ENCODE data around the gene TET3. TPM values are rescaled to one million over a fixed set of nuclear protein-coding genes. Genes with fewer than 3 reads are reported as not detected.
A peak's percentile ranks its signal among the peaks of the same experiment; 100 is the strongest.

TET3 gene
- total RNA-seq, 1 experiment from 2014 or later: 6.1 TPM

DNA sequence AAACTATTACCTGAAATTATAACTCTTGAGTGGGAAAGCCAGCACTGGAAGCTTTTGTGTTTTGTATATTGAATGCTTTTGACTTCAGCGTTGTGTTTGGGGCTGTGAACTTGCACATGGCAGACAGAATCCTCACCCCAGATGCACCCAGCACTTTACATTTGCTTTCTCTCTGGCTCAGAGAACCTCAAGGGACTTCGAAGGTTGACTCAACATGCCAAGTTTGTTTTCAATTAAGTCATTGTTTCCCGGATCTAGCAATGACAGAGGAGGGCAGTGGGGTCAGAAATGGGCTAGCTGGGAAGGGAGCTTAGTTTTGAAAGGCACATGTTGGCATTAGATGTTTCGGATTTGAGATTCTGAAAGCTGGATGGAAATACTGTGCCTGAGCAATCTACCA, 22.4 kb downstream of the TET3 start:
- no peak overlapping the region for H3K9ac ChIP-seq (ENCODE audit: low read length)
- no peak overlapping the region for H3K4me3 ChIP-seq (ENCODE audit: low read length)
- H3K79me2 ChIP-seq (ENCODE audit: low read length): peaks cover 77% of the 10 kb centered on the region
- H4K20me1 ChIP-seq (ENCODE audit: low read length): peaks cover 21% of the 10 kb centered on the region
- intact Hi-C loops (cut with micrococcal nuclease): no loop called here
- ChIA-PET CTCF (no interaction called here), POLR2A (ENCODE audit: unreplicated experiment) (no interaction called here)
- H3K27me3 ChIP-seq (ENCODE audit: low read length): no peaks in the 10 kb centered on the region
- no peaks in the 10 kb centered on the region for H3F3A ChIP-seq (ENCODE audit: low read length, unreplicated experiment)
- no peaks in the 10 kb centered on the region for H3K9me3 ChIP-seq (ENCODE audit: low read length)
- H3K36me3 ChIP-seq (ENCODE audit: low read depth, low read length): no peaks in the 10 kb centered on the region
- DNase-seq (no peak), ATAC-seq (no peak)
- H3K9me2 ChIP-seq (replicated peaks; ENCODE audit: low read length): no peaks in the 10 kb centered on the region
- no peak overlapping the region for H2AFZ ChIP-seq (ENCODE audit: low read length)
- no peak overlapping the region for H3K27ac ChIP-seq (ENCODE audit: low read length)
- no peak overlapping the region for H3K4me2 ChIP-seq (ENCODE audit: low read length)
- peaks cover 28% of the 10 kb centered on the region for H3K4me1 ChIP-seq (ENCODE audit: insufficient read depth, low read length)
- no TSS peak for BruUV-seq (replicated peaks)
- TF ChIP-seq, protein P1, sequence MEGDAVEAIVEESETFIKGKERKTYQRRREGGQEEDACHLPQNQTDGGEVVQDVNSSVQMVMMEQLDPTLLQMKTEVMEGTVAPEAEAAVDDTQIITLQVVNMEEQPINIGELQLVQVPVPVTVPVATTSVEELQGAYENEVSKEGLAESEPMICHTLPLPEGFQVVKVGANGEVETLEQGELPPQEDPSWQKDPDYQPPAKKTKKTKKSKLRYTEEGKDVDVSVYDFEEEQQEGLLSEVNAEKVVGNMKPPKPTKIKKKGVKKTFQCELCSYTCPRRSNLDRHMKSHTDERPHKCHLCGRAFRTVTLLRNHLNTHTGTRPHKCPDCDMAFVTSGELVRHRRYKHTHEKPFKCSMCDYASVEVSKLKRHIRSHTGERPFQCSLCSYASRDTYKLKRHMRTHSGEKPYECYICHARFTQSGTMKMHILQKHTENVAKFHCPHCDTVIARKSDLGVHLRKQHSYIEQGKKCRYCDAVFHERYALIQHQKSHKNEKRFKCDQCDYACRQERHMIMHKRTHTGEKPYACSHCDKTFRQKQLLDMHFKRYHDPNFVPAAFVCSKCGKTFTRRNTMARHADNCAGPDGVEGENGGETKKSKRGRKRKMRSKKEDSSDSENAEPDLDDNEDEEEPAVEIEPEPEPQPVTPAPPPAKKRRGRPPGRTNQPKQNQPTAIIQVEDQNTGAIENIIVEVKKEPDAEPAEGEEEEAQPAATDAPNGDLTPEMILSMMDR (conservative IDR thresholded peaks at IDR 0.05; ENCODE audit: low read depth, low read length): no peak
- TF ChIP-seq EZH2 (IDR thresholded peaks at IDR 0.05; ENCODE audit: low read length, unreplicated experiment): no peak
- TF ChIP-seq EZH2phosphoT487 (IDR thresholded peaks at IDR 0.05; ENCODE audit: borderline replicate concordance, low read length): no peak

DNA sequence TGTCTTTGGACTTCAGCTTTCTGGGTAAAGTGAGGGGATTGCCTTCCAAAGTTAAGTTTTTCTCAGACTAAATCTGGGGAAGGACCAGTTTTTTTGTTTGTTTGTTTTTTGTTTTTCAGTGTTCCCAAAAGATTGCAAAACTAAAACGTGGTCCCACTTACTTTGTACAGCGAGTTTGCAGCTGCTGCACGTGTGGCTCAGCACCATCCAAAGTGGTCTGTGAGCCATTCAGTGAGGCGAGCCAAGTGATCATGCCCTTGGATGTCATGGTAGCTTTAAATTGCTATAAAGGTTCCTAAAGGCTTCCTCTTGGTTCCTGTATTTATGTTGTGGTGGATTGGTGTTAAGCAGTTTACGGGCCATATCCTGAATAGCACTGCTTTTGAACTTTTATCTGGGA, 23.0 kb downstream of the TET3 start:
- no peak overlapping the region for H3K4me3 ChIP-seq (ENCODE audit: low read length)
- H3K79me2 ChIP-seq (ENCODE audit: low read length): peaks cover 83% of the 10 kb centered on the region
- no peak for TF ChIP-seq EZH2 (IDR thresholded peaks at IDR 0.05; ENCODE audit: low read length, unreplicated experiment)
- TF ChIP-seq, protein P1 (conservative IDR thresholded peaks at IDR 0.05; ENCODE audit: low read depth, low read length): no peak
- no peak for TF ChIP-seq EZH2phosphoT487 (IDR thresholded peaks at IDR 0.05; ENCODE audit: borderline replicate concordance, low read length)
- H3K27me3 ChIP-seq (ENCODE audit: low read length): no peaks in the 10 kb centered on the region
- no peaks in the 10 kb centered on the region for H3F3A ChIP-seq (ENCODE audit: low read length, unreplicated experiment)
- no peak overlapping the region for H3K4me2 ChIP-seq (ENCODE audit: low read length)
- POLR2A ChIA-PET (ENCODE audit: unreplicated experiment): no interaction called here
- H3K4me1 ChIP-seq (ENCODE audit: insufficient read depth, low read length): peaks cover 28% of the 10 kb centered on the region
- no peak for DNase-seq
- no peak overlapping the region for H2AFZ ChIP-seq (ENCODE audit: low read length)
- CTCF ChIA-PET: no interaction called here
- peaks cover 20% of the 10 kb centered on the region for H4K20me1 ChIP-seq (ENCODE audit: low read length)
- no peak overlapping the region for H3K9ac ChIP-seq (ENCODE audit: low read length)
- H3K9me3 ChIP-seq (ENCODE audit: low read length): no peaks in the 10 kb centered on the region
- no peak overlapping the region for H3K27ac ChIP-seq (ENCODE audit: low read length)
- no peak for ATAC-seq
- no peaks in the 10 kb centered on the region for H3K36me3 ChIP-seq (ENCODE audit: low read depth, low read length)
- intact Hi-C loops (cut with micrococcal nuclease): no loop called here
- BruUV-seq (replicated peaks): no TSS peak
- no peaks in the 10 kb centered on the region for H3K9me2 ChIP-seq (replicated peaks; ENCODE audit: low read length)

DNA sequence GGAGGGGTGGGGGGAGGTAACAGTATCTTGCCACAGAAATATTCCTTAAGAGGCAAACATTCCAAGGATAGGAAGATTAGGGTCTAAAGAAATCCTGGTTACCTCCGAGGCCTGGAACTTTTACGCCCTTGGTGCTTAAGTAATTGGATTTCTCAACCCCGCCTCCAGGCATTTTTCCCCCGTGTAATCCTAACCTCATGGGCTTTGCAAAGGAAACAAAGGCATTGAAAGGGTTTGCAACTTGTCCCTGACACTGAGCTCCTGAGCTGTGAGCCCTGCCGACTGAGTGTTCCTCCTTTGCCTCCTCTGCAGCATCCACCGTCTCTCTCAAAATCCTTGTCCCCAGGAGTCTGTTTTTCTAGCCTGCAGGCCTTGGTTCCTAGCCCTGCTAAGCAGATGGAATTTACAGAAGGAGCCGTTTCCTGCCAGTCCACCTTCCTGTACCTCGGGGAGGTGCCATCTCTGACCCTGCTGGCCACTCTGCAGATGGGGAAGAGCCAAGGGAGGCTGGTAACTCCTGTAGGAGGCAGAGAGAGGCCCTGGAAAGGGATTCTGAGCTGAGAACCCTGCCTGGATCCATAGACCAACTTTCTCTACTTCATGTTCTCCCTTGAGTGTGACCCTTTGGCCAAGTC, 24.2 kb downstream of the TET3 start:
- H2AFZ ChIP-seq (ENCODE audit: low read length): no peak overlapping the region
- no peak for TF ChIP-seq EZH2phosphoT487 (IDR thresholded peaks at IDR 0.05; ENCODE audit: borderline replicate concordance, low read length)
- TF ChIP-seq, protein P1 (conservative IDR thresholded peaks at IDR 0.05; ENCODE audit: low read depth, low read length): no peak
- no peak for TF ChIP-seq EZH2 (IDR thresholded peaks at IDR 0.05; ENCODE audit: low read length, unreplicated experiment)
- H3K79me2 ChIP-seq (ENCODE audit: low read length): peaks cover 80% of the 10 kb centered on the region
- no peaks in the 10 kb centered on the region for H3K9me3 ChIP-seq (ENCODE audit: low read length)
- peaks cover 19% of the 10 kb centered on the region for H3K4me1 ChIP-seq (ENCODE audit: insufficient read depth, low read length)
- no peak overlapping the region for H3K27ac ChIP-seq (ENCODE audit: low read length)
- ATAC-seq (no peak), DNase-seq (no peak)
- H4K20me1 ChIP-seq (ENCODE audit: low read length): peaks cover 13% of the 10 kb centered on the region; the same call in 1 of the 2 replicates
- no peaks in the 10 kb centered on the region for H3F3A ChIP-seq (ENCODE audit: low read length, unreplicated experiment)
- POLR2A ChIA-PET (ENCODE audit: unreplicated experiment): no interaction called here
- BruUV-seq (replicated peaks): TSS peak; percentile 7
- H3K9ac ChIP-seq (ENCODE audit: low read length): no peak overlapping the region
- H3K4me3 ChIP-seq (ENCODE audit: low read length): no peak overlapping the region
- no peaks in the 10 kb centered on the region for H3K27me3 ChIP-seq (ENCODE audit: low read length)
- no peaks in the 10 kb centered on the region for H3K9me2 ChIP-seq (replicated peaks; ENCODE audit: low read length)
- intact Hi-C loops (cut with micrococcal nuclease): no loop called here
- H3K36me3 ChIP-seq (ENCODE audit: low read depth, low read length): no peaks in the 10 kb centered on the region
- CTCF ChIA-PET: no interaction called here
- no peak overlapping the region for H3K4me2 ChIP-seq (ENCODE audit: low read length)
